IMR-90 (cell line): ENCODE data around the gene NACC2. TPM values are rescaled to one million over a fixed set of nuclear protein-coding genes. Genes with fewer than 3 reads are reported as not detected.

Experiments
- ATAC-seq: fragments of 200-7000 bp; cut with Tn5 transposase; 2 replicates; pipeline ENCODE4 v1.9.1; 2020; ENCODE audit warnings: low read depth, mild to moderate bottlenecking, moderate library complexity
- BruUV-seq: library from RNA; stranded (reverse); fragments of 400-500 nt; replicated peaks from 2 replicates; lab custom pipeline; 2021; lab: Mats Ljungman, UMichigan
- CTCF ChIA-PET: fragments of 300-600 bp; formaldehyde crosslinking; extraction: SDS; loops from one replicate; lab custom pipeline; 2021; ENCODE audit warnings: antibody characterized with exemption; lab: Yijun Ruan, JAX
- POLR2A ChIA-PET: fragments of 300-600 bp; sonication (Branson Sonifier 250); formaldehyde crosslinking; loops from one replicate; lab custom pipeline; 2022; ENCODE audit warnings: antibody characterized with exemption; ENCODE audit not compliant: unreplicated experiment; lab: Charles Lee
- DNase-seq: peaks from one replicate; pipeline ENCODE4 v3.0.0; 2013
- H2AFZ ChIP-seq: replicated peaks from 2 replicates; pipeline ENCODE3; 2013; ENCODE audit warnings: low read length, mild to moderate bottlenecking; ENCODE audit not compliant: poor library complexity
- H2AK5ac ChIP-seq: 2 replicates; pipeline ENCODE4 v1.6.1; 2013; ENCODE audit warnings: low read depth, low read length, inconsistent platforms
- H2AK9ac ChIP-seq: replicated peaks from 2 replicates; pipeline ENCODE3; 2013; ENCODE audit warnings: mild to moderate bottlenecking, low read depth, low read length, moderate library complexity; ENCODE audit not compliant: poor library complexity
- H2BK120ac ChIP-seq: 2 replicates; pipeline ENCODE4 v1.6.1; 2013; ENCODE audit warnings: low read depth, low read length, inconsistent platforms
- H2BK15ac ChIP-seq: 3 replicates; pipeline ENCODE4 v1.6.1; 2013; ENCODE audit warnings: low read depth, low read length, inconsistent platforms
- H2BK20ac ChIP-seq: 2 replicates; pipeline ENCODE4 v1.6.1; 2013; ENCODE audit warnings: low read depth, mild to moderate bottlenecking, inconsistent platforms, low read length, moderate library complexity
- H2BK5ac ChIP-seq: 2 replicates; pipeline ENCODE4 v1.6.1; 2013; ENCODE audit warnings: mild to moderate bottlenecking, low read depth, low read length, inconsistent platforms; ENCODE audit not compliant: poor library complexity, severe bottlenecking
- H3K14ac ChIP-seq: replicated peaks from 2 replicates; pipeline ENCODE4 v1.6.1; 2013; ENCODE audit warnings: low read depth, low read length, inconsistent platforms
- H3K18ac ChIP-seq: 2 replicates; pipeline ENCODE4 v1.6.1; 2013; ENCODE audit warnings: low read depth, low read length, control low read depth
- H3K23ac ChIP-seq: 2 replicates; pipeline ENCODE4 v1.6.1; 2013; ENCODE audit warnings: low read depth, low read length, inconsistent platforms
- H3K27ac ChIP-seq: 2 replicates; pipeline ENCODE4 v1.5.1; 2013; ENCODE audit warnings: mild to moderate bottlenecking, control low read depth, low read length; ENCODE audit not compliant: insufficient read depth
- H3K27me3 ChIP-seq: 2 replicates; pipeline ENCODE4 v1.6.1; 2013; ENCODE audit warnings: low read length; ENCODE audit not compliant: control insufficient read depth, insufficient read depth
- H3K36me3 ChIP-seq: 2 replicates; pipeline ENCODE4 v1.6.1; 2013; ENCODE audit warnings: low read length, mixed read lengths; ENCODE audit not compliant: control insufficient read depth, insufficient read depth
- H3K4ac ChIP-seq: 2 replicates; pipeline ENCODE4 v1.6.1; 2013; ENCODE audit warnings: low read depth, low read length, inconsistent platforms
- H3K4me1 ChIP-seq: 2 replicates; pipeline ENCODE4 v1.6.1; 2013; ENCODE audit warnings: low read length, mixed read lengths; ENCODE audit not compliant: control insufficient read depth, insufficient read depth
- H3K4me2 ChIP-seq: 2 replicates; pipeline ENCODE4 v1.6.1; 2013; ENCODE audit warnings: low read depth, mild to moderate bottlenecking, control low read depth, low read length, moderate library complexity
- H3K4me3 ChIP-seq: 2 replicates; pipeline ENCODE4 v1.5.1; 2013; ENCODE audit warnings: low read depth, mild to moderate bottlenecking, control low read depth, low read length, moderate library complexity; ENCODE audit not compliant: insufficient read depth
- H3K56ac ChIP-seq: 2 replicates; pipeline ENCODE4 v1.6.1; 2013; ENCODE audit warnings: low read length, inconsistent platforms; ENCODE audit not compliant: insufficient read depth; ENCODE audit errors: extremely low read depth
- H3K79me1 ChIP-seq, 2 experiments: 2 replicates each; pipeline ENCODE4 v1.6.1; 2013; ENCODE audit warnings: low read length in 2 of 2, inconsistent platforms in 1 of 2, low read depth in 1 of 2
- H3K9ac ChIP-seq: 2 replicates; pipeline ENCODE4 v1.6.1; 2013; ENCODE audit warnings: low read depth, low read length, control low read depth
- H3K9me1 ChIP-seq: 2 replicates; pipeline ENCODE4 v1.6.1; 2013; ENCODE audit warnings: low read length, inconsistent platforms; ENCODE audit not compliant: insufficient read depth
- H3K9me3 ChIP-seq: 2 replicates; pipeline ENCODE4 v1.6.1; 2013; ENCODE audit warnings: low read length; ENCODE audit not compliant: control insufficient read depth, insufficient read depth
- H4K20me1 ChIP-seq: 2 replicates; pipeline ENCODE4 v1.6.1; 2013; ENCODE audit warnings: low read length, inconsistent platforms; ENCODE audit not compliant: insufficient read depth
- H4K5ac ChIP-seq: 2 replicates; pipeline ENCODE4 v1.6.1; 2013; ENCODE audit warnings: mild to moderate bottlenecking, low read depth, low read length, control low read depth
- H4K8ac ChIP-seq, 2 experiments: 2 replicates each; pipeline ENCODE4 v1.6.1; 2013; ENCODE audit warnings: low read depth in 2 of 2, low read length in 2 of 2, control low read depth in 1 of 2, inconsistent platforms in 1 of 2
- H4K91ac ChIP-seq: 2 replicates; pipeline ENCODE4 v1.6.1; 2013; ENCODE audit warnings: low read depth, low read length, inconsistent platforms; ENCODE audit not compliant: insufficient read depth
- BHLHE40 ChIP-seq: fragments of 150-350 bp; IDR thresholded peaks from 2 replicates; pipeline ENCODE4 v1.6.1; 2016; ENCODE audit warnings: mild to moderate bottlenecking, low read depth, low read length
- FOS ChIP-seq: fragments of 150-350 bp; IDR thresholded peaks from 2 replicates; pipeline ENCODE4 v1.6.1; 2016; ENCODE audit warnings: low read depth, low read length
- MAFK ChIP-seq: IDR thresholded peaks from 2 replicates; pipeline ENCODE4 v1.6.1; 2012; ENCODE audit warnings: low read depth, low read length, improper control_type of control experiment
- MXI1 ChIP-seq: IDR thresholded peaks from 2 replicates; pipeline ENCODE4 v1.6.1; 2012; ENCODE audit warnings: low read depth, mild to moderate bottlenecking, low read length, moderate library complexity, borderline replicate concordance
- RFX5 ChIP-seq: IDR thresholded peaks from 2 replicates; pipeline ENCODE4 v1.8.0; 2012; ENCODE audit warnings: low read depth, mild to moderate bottlenecking, low read length, moderate library complexity
- WGBS, 2 experiments: methylation state at CpG; one replicate each; pipeline versions ENCODE4 v1.1.5 to v1.1.7; 2013; ENCODE audit warnings: missing lambda C conversion rate in 2 of 2; ENCODE audit not compliant: insufficient read length in 1 of 2; ENCODE audit errors: extremely low coverage in 2 of 2; 5-methylcytosine and 5-hydroxymethylcytosine counted together
- dilution Hi-C: fragments of 300-500 bp; cut with HindIII; formaldehyde crosslinking; loops from one replicate; pipeline ENCODE4 v1.14.3; 2018; ENCODE audit warnings: low sequenced_read_pairs; ENCODE audit not compliant: unreplicated experiment
- in situ Hi-C: fragments of 300-500 bp; cut with MboI; formaldehyde crosslinking; loops from 3 replicates; pipeline ENCODE4 v1.14.3; 2019; ENCODE audit warnings: low sequenced_read_pairs, inconsistent platforms, mixed read lengths
- intact Hi-C: fragments of 100-400 bp; cut with micrococcal nuclease; formaldehyde crosslinking; loops from 2 replicates; pipeline ENCODE4 v1.10.0; 2022
- polyA plus RNA-seq, 3 experiments: library from polyadenylated mRNA; depleted of rRNA; stranded (reverse); fragments of >200 nt; gene quantifications; 2 replicates each; pipeline ENCODE4 v1.2.3, GENCODE V29; 2012; ENCODE audit warnings: low replicate concordance in 1 of 3
- total RNA-seq: library from RNA; depleted of rRNA; stranded (reverse); fragments of >200 nt; gene quantifications from 2 replicates; pipeline ENCODE4 v1.2.3, GENCODE V29; 2012

The NACC2 gene
- total and polyA plus RNA-seq, 2 of the 4 experiments (the other 2 are of a cell fraction): 7.9 to 19.0 TPM

- Histone ChIP-seq H2BK15ac (no peak overlapping the region), H2BK120ac (no peak overlapping the region), H2AK9ac (no peak overlapping the region), H4K8ac (no peak overlapping the region), H3K27me3 (peaks cover 68% of the 10 kb centered on the region), H3K18ac (no peak overlapping the region), H3K23ac (no peak overlapping the region), H2AK5ac (no peak overlapping the region), H3K4me2 (no peak overlapping the region), H4K20me1 (no peaks in the 10 kb centered on the region; the same call in 1 of the 2 replicates), H3K4ac (no peak overlapping the region), H2BK20ac (no peak overlapping the region), H3K4me3 (no peak overlapping the region), H3K9me3 (no peaks in the 10 kb centered on the region), H4K5ac (no peak overlapping the region), H3K56ac (no peak overlapping the region), H3K79me1 (no peaks in the 10 kb centered on the region), H2AFZ (no peak overlapping the region), H3K4me1 (no peaks in the 10 kb centered on the region), H3K14ac (no peak overlapping the region), H3K9ac (no peak overlapping the region), H3K9me1 (no peaks in the 10 kb centered on the region), H3K27ac (no peak overlapping the region), H4K91ac (no peak overlapping the region), H2BK5ac (no peak overlapping the region), H3K36me3 (no peaks in the 10 kb centered on the region)
- WGBS, 2 experiments: 80% methylated on average over 13 of the region's 33 CpGs; no CpG with 5 or more reads in 1 of the 2 experiments
- ChIA-PET POLR2A (no interaction called here), CTCF (no interaction called here)
- in situ Hi-C loops: no loop called here
- DNase-seq (no peak), ATAC-seq (no peak)
- intact Hi-C loops: no loop called here
- no TSS peak for BruUV-seq
- dilution Hi-C loops: no loop called here
- TF ChIP-seq MXI1 (no peak), FOS (no peak), MAFK (no peak), RFX5 (no peak), BHLHE40 (no peak)
Measured at GRCh38 chr9:136136127-136136925, 41.2 kb upstream of the NACC2 start.
